Fibroblast of lung (primary cell): ENCODE results near the gene DHH. TPM values are rescaled to one million over a fixed set of nuclear protein-coding genes. Genes with fewer than 3 reads are reported as not detected.

Experiments
- DNase-seq, 2 donors: peaks; one replicate each; pipeline versions ENCODE4 v3.0.0 to v3.0.0-alpha.2; 2010; ENCODE audit warnings: low read depth in 2 of 2
- H2AFZ ChIP-seq: 2 replicates; pipeline ENCODE4 v1.5.1; 2012; ENCODE audit warnings: low read length, control low read depth, inconsistent platforms
- H3K27ac ChIP-seq: 2 replicates; pipeline ENCODE4 v1.5.1; 2011; ENCODE audit warnings: low read length, control low read depth; ENCODE audit not compliant: insufficient read depth
- H3K27me3 ChIP-seq: 2 replicates; pipeline ENCODE4 v1.5.1; 2011; ENCODE audit warnings: mild to moderate bottlenecking, low read length; ENCODE audit not compliant: control insufficient read depth, insufficient read depth
- H3K36me3 ChIP-seq: 2 replicates; pipeline ENCODE4 v1.5.1; 2011; ENCODE audit warnings: low read length; ENCODE audit not compliant: control insufficient read depth, insufficient read depth
- H3K4me1 ChIP-seq: 2 replicates; pipeline ENCODE4 v1.5.1; 2011; ENCODE audit warnings: low read length; ENCODE audit not compliant: control insufficient read depth, insufficient read depth; ENCODE audit errors: extremely low read depth
- H3K4me2 ChIP-seq: 2 replicates; pipeline ENCODE4 v1.5.1; 2011; ENCODE audit warnings: low read length, control low read depth; ENCODE audit not compliant: insufficient read depth; ENCODE audit errors: extremely low read depth
- H3K4me3 ChIP-seq, 4 experiments: fragments of 200-600 bp in 1 of 4; sonication (generic) in 1 of 4; replicated peaks in 1 of 4; 2 replicates each; pipeline ENCODE4 v1.5.1; 2011 to 2016; ENCODE audit warnings: low read length in 4 of 4, low read depth in 3 of 4, mild to moderate bottlenecking in 3 of 4, control low read depth in 2 of 4, inconsistent platforms in 1 of 4, mixed read lengths in 1 of 4; ENCODE audit not compliant: insufficient read depth in 1 of 4; ENCODE audit errors: control extremely low read depth in 1 of 4
- H3K79me2 ChIP-seq: 2 replicates; pipeline ENCODE4 v1.5.1; 2012; ENCODE audit warnings: mild to moderate bottlenecking, low read length, inconsistent platforms; ENCODE audit not compliant: control insufficient read depth, insufficient read depth
- H3K9ac ChIP-seq: 2 replicates; pipeline ENCODE4 v1.5.1; 2011; ENCODE audit warnings: mild to moderate bottlenecking, low read length, control low read depth; ENCODE audit not compliant: insufficient read depth
- H3K9me3 ChIP-seq: 2 replicates; pipeline ENCODE4 v1.5.1; 2012; ENCODE audit warnings: low read depth, low read length; ENCODE audit not compliant: control insufficient read depth, insufficient read depth
- H4K20me1 ChIP-seq: 2 replicates; pipeline ENCODE4 v1.5.1; 2011; ENCODE audit warnings: low read length; ENCODE audit not compliant: control insufficient read depth, insufficient read depth; ENCODE audit errors: extremely low read depth
- EZH2 ChIP-seq: IDR thresholded peaks from 2 replicates; pipeline ENCODE4 v1.5.1; 2012; ENCODE audit warnings: low read length, control low read depth, mild to moderate bottlenecking; ENCODE audit errors: missing control alignments
- polyA plus RNA-seq, 2 donors: library from polyadenylated mRNA; depleted of rRNA in 1 of 2; stranded (reverse) in 1 of 2; unstranded in 1 of 2; fragments of >200 nt; gene quantifications; 2 replicates each; pipeline ENCODE4 v1.2.1, GENCODE V29; 2011 to 2012; ENCODE audit warnings: missing spikeins in 1 of 2
- total RNA-seq: library from RNA; depleted of rRNA; stranded (reverse); fragments of >200 nt; gene quantifications from 2 replicates; pipeline ENCODE4 v1.2.1, GENCODE V29; 2014
- TF ChIP-seq, protein P1 (sequence below), 2 donors: IDR thresholded peaks in 1 of 2; conservative IDR thresholded peaks in 1 of 2; 1 replicate in 1 of 2; 2 replicates in 1 of 2; pipeline ENCODE4 v1.5.1; 2011 to 2012; ENCODE audit warnings: low read length in 2 of 2, control low read depth in 1 of 2, inconsistent platforms in 1 of 2, low read depth in 1 of 2, mild to moderate bottlenecking in 1 of 2

The DHH gene
- total and polyA plus RNA-seq, 2 donors (not counting 1 experiment from before 2014, with no cell fraction given), result under 0.01 to 0.01 TPM

DNA sequence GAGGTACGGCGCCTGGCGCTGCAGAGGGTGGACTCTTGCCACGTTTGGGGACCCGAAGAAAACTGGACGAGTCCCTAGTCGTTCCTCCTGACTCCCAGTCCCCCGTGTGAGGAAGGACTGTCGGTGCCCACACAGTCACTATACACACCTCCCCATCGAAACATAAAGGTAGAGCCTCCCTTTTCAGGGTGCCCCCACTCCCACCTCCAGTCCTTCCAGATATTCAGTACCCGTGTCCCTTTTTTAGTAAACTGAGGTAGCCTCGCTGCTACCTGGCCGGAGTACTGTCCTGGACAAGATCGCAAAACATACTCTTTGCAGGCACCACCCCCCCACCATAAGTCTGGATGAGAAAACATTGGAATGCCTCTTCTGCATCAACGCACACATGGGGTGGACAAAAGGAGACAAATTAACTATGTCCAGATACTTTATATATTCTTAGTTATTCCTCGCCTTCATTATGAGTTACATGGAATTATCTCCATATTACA is 33.4 kb downstream of the DHH start:
- H3K79me2 ChIP-seq, result peaks cover 45% of the 10 kb centered on the region
- TF ChIP-seq EZH2, result no peak
- TF ChIP-seq, protein P1, sequence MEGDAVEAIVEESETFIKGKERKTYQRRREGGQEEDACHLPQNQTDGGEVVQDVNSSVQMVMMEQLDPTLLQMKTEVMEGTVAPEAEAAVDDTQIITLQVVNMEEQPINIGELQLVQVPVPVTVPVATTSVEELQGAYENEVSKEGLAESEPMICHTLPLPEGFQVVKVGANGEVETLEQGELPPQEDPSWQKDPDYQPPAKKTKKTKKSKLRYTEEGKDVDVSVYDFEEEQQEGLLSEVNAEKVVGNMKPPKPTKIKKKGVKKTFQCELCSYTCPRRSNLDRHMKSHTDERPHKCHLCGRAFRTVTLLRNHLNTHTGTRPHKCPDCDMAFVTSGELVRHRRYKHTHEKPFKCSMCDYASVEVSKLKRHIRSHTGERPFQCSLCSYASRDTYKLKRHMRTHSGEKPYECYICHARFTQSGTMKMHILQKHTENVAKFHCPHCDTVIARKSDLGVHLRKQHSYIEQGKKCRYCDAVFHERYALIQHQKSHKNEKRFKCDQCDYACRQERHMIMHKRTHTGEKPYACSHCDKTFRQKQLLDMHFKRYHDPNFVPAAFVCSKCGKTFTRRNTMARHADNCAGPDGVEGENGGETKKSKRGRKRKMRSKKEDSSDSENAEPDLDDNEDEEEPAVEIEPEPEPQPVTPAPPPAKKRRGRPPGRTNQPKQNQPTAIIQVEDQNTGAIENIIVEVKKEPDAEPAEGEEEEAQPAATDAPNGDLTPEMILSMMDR (conservative IDR thresholded peaks at IDR 0.05 in 1 of 2, IDR thresholded peaks at IDR 0.05 in 1 of 2; ENCODE audit: low read depth in 1 of 2, low read length in 2 of 2), result no peak
- DNase-seq, result no peak
- H3K4me2 ChIP-seq, result peak overlapping the region; percentile 68
- H3K9ac ChIP-seq, result peak overlapping the region; percentile 93
- H3K27ac ChIP-seq, result peak overlapping the region; percentile 92
- H3K4me1 ChIP-seq, result peaks cover 6% of the 10 kb centered on the region
- H3K4me3 ChIP-seq, result peak overlapping the region; percentile 65 to 96 (median 82)
- no peaks in the 10 kb centered on the region for H3K36me3 ChIP-seq
- H3K9me3 ChIP-seq, result no peaks in the 10 kb centered on the region
- peak overlapping the region; percentile 80 for H2AFZ ChIP-seq
- peaks cover 2% of the 10 kb centered on the region for H4K20me1 ChIP-seq
- H3K27me3 ChIP-seq, result no peaks in the 10 kb centered on the region

DNA sequence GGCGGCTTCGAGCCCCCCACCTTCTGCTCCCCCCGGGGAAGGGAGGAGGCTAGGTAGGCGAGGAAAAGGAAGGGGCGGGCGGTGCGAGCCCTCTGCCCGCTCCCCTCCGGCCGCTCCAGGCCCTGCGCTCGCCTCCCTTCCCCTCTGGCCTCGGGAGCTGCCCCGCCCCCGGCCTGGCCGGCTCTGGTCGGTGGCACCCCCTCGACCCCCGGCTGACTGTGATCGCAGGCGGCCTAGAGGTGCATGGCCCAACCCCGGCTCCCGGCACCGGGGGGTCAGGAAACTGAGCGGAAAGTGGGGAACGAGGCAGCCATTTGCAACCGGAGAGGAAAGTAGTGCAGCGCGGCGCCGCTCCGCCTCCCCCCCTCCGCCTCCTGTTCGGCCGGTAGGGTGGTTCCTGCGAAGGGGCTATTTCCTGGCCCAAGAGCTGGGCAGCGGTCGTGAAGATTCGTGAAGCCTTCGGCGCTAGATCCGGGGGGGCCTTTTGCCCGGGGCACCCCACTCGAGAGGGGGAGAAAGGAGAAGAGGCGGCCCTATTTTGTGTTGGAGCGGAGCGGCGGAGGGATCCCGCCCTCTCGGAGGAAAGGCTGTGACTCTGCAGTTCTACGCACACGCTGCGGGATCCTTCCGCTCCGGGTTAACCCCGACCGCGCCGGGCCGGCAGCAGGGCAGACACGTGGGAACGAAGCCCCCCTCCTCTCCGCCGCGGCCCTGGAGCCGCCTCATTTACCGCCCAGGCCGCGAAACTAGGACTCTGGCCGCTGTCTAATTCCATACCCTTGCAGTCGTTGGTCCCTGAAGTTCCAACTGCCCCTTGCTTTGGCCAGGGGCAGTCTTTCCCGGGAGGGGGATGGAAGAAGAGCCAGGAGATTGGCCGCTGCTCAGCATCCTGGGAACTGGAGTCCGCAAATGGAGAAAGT is 34.1 kb downstream of the DHH start, which contains the start of gene KMT2D:
TSS of gene KMT2D (minus strand) at position 558 of the 920 bp plus-strand sequence. CDS start 5,470 bp downstream, outside the sequence.
- Histone ChIP-seq H2AFZ (peak within 1 kb of the TSS; percentile 80), H3K36me3 (no peaks in the 10 kb centered on the region), H3K9ac (peak within 1 kb of the TSS; percentile 93), H4K20me1 (peaks cover 2% of the 10 kb centered on the region), H3K79me2 (peaks cover 52% of the 10 kb centered on the region), H3K27me3 (no peaks in the 10 kb centered on the region), H3K27ac (peak within 1 kb of the TSS; percentile 92), H3K4me2 (peak within 1 kb of the TSS; percentile 68), H3K4me3 (peak within 1 kb of the TSS; percentile 65 to 96 (median 84)), H3K9me3 (no peaks in the 10 kb centered on the region), H3K4me1 (peaks cover 6% of the 10 kb centered on the region)
- TF ChIP-seq, protein P1 (conservative IDR thresholded peaks at IDR 0.05 in 1 of 2, IDR thresholded peaks at IDR 0.05 in 1 of 2; ENCODE audit: low read depth in 1 of 2, low read length in 2 of 2), result peak; percentile 19 to 34
- TF ChIP-seq EZH2, result no peak
- peak; percentile 98 for DNase-seq
